ENCODE results near the gene TBX20.

TBX20 gene, protein sequence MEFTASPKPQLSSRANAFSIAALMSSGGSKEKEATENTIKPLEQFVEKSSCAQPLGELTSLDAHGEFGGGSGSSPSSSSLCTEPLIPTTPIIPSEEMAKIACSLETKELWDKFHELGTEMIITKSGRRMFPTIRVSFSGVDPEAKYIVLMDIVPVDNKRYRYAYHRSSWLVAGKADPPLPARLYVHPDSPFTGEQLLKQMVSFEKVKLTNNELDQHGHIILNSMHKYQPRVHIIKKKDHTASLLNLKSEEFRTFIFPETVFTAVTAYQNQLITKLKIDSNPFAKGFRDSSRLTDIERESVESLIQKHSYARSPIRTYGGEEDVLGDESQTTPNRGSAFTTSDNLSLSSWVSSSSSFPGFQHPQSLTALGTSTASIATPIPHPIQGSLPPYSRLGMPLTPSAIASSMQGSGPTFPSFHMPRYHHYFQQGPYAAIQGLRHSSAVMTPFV

GRCh38 chr7:35253710-35254495 lies at the start of gene TBX20:
Gene TBX20 (minus strand): TSS chr7:35254100. CDS start chr7:35253620, 480 bp downstream.
- DNase-seq, result no peak

DNA sequence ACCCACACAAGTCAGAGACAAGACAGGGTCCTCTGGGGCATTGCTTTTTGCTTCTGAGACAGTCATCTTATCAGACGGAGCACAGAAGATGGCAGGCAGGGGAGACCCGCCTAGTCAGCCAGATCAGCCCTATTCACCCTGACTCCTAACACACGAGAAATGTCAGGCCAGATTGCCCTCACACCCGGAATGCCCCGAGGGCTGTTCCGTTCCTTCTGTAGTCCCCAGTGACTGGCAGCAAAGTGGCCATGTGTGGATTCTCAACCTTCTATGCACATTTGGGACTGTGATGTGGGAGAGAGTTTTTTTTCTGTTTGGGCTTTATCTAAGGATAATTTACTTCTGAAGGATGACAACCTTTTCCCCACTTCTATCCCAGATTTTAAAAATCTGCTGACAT lies 35.5 kb upstream of the TBX20 start:
- DNase-seq, result no peak

GRCh38 chr7:35286986-35287385 lies 33.1 kb upstream of the TBX20 start:
- no peak for DNase-seq

DNA sequence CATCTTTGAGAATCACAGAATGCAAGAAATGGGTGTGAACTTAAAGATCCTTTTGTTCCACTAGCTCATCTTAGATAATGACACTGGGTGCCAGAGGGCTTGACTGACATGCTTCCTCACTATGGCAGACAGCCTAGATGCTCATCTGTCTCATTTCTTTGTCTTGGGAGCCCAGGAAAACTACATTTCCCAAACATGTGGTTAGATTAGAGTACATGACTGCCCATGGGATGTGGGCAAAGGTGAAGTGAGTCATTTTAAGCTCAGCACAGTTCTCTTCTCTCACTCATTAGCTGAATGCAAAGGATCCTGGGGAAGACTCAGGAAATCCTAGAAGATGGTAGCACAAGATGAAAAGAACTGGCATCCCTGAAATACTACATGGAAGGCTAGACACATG lies 32.5 kb upstream of the TBX20 start:
- DNase-seq, result no peak

GRCh38 chr7:35285799-35286198 lies 31.9 kb upstream of the TBX20 start:
- DNase-seq, result no peak

- DNase-seq, result no peak
Observed at GRCh38 chr7:35280902-35281301, 27.0 kb upstream of the TBX20 start.

GRCh38 chr7:35277359-35277758 lies 23.5 kb upstream of the TBX20 start:
- no peak for DNase-seq

GRCh38 chr7:35272246-35272645 lies 18.3 kb upstream of the TBX20 start:
- DNase-seq, result no peak

DNA sequence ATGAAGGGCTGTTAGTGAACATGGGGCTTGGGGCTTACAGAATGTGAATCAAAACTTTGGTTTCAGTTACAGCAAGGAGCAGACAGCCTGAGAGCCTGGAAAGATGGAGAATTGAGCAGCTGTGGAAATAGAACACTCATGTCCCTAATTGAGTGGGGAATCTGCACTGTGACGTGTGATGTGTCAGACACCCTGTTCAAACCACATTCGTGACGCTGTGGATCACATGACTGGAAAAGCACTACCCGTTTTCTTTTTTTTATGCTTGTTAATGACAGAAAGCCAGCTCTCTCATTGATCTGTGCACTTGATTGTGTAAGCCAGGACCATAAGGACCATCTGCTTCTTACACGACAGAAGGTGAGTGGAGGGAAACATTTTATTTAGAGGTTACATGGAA lies 15.1 kb upstream of the TBX20 start:
- no peak for DNase-seq

- no peak for DNase-seq
Observed at GRCh38 chr7:35267411-35267810, 13.5 kb upstream of the TBX20 start.

- DNase-seq, result no peak
Observed at GRCh38 chr7:35263396-35263795, 9.5 kb upstream of the TBX20 start.

DNA sequence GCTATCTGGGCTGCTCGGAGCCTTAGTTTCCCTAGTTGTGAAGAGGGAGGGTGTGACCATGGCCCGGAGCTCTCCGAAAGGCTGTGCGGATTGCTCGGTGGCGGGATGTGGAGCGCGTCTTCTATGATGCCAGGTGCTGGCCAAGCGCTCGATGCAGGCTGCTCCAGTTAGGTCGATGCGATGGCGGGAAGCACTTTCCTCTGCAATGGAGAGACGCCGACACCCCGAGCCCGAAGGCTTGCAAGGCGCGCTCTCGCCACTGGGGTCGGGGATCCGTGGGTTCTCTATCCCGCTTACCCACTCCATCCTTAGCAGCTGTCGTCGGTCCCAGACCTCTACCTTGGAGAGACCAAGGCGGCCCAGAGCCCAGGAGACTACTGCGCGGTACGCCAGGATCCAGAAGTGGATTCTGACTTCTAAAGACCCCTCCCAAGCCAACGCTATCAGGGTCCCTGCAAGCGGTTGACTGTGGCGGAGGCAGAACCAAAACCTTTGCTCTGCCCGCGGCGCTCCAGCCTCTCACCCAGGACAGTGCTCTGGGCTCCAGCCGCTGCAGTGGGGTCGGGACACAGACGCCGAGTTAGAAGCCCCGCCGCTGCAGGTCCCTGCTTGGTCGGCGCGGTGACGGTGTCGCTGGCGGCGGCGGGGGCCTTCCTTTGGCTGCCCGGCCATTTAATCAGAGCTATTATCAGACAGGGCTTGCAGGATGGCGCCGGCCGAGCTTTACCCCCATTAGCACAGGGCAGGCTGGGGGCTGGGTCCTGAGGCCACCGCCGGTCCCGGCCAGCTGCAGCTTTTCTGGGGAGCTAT lies 7.8 kb upstream of the TBX20 start:
- DNase-seq, result no peak

DNA sequence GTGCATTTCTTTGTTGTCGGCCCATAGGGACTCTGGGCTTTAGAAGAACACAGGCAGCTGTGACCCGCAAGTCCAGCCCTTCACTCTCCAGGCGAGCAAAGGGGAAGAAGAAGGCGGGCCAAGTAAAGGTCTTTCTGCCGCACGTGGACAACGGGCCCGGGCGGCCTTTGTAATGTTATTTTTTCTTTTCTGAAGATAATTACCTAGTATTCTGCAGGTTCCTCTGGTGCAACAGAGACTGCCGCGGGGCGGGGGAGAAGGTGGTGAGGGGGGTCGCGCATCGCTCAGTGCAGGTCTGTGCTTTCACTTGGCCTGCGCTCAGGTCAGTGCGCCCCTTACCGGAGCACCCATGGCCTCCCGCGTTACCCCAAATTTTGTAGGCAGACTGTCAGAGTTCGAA lies 7.1 kb upstream of the TBX20 start:
- no peak for DNase-seq

DNA sequence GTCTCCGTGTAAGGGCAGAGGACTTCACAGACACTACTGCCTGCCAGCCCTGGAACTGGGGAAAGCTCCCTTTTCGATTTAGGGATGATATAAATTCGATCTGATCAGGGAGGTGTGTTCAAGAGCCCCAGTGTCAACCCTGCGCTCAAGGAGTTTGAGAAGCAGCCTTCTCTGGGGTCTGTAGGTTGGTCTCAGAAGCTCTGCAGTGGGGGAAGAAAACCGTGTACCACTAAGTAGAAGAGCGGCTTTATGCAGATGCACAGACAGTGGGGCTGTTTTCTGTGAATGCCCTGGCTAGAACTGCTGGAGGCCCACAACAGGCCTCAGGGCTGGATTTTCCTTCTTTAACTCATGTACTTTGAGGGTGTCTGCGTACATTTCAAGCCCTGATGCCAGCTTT lies 6.3 kb upstream of the TBX20 start:
- DNase-seq, result no peak

DNA sequence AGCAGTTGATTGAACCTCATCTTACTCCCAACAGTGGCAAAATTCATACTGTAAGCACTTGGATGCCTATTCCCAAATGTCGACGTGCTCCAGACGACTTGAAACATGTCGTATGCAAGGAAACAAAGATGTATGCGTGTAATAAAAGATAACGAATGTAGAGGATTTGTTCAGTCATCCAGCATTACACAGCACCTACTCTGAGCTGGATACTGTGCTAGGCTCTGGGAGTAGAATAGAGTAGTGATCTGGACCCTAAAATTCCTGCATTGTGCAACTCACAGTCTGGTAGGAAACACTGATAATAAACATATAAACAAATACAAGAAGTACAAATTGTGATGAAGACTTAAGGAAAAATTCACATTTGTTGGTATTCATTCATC lies 5.6 kb upstream of the TBX20 start:
- no peak for DNase-seq

DNA sequence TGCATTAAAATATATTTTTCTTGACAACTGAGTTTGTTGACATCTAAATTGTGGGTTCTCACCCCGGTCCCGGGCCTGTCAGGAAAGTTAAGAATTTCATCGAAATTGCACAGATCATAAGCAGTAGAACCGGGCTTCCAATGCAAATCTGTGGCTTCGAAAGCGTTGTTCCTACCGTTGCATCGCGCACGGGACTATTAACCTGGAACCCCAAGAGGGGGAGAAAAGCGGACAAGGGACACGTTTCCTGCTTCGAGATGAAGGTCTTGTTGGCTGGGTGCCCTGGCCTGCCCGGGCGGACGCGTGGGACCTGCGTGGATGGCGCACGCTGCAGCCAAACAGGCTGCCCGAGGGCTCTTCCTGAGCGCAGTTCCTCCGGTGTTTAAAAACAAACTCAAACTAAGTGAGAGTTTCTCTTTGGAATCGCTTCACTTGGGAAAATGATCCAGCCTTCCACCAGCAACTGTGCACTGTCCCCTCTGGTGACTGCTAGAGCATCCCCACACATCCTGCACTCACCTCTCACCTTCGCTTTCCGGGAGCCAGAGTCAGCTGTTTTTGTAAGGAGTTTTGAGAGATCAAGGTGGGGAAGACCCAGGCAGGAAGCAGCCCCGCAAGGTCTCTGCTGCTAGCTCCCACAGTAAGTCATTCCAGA lies 5.1 kb upstream of the TBX20 start:
- no peak for DNase-seq

GRCh38 chr7:35258125-35258867 lies 4.4 kb upstream of the TBX20 start:
- DNase-seq, result no peak

- DNase-seq, result no peak
Observed at GRCh38 chr7:35257251-35258124, 3.6 kb upstream of the TBX20 start.

- no peak for DNase-seq
Observed at GRCh38 chr7:35256256-35257175, 2.6 kb upstream of the TBX20 start.
